Measurements from ENCODE around the gene NKX1-1. TPM values are rescaled to one million over a fixed set of nuclear protein-coding genes. Genes with fewer than 3 reads are reported as not detected.

The NKX1-1 gene
- total RNA-seq, 1 donor from 2014 or later: not detected

DNA sequence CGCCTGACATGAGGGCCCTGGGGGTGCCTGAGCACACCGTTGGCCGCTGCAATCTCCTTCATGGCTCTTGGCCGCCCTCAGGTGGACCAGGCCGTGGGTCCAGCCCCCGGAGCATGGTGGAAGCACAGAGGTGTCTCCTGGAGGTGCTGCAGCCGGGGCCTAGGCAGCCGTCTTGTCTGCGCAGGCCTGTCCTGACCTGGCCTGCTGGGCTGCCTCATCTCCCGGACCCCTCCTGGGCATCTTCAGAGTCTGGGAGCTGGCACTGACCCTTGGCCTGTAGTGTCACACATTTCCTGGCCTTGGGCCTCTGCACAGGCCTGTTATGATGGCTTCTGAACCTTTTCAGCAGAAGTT, 38.3 kb downstream of the NKX1-1 start:
- H3K4me1 Mint-ChIP-seq: peaks cover 9% of the 10 kb centered on the region
- H3K27ac Mint-ChIP-seq (ENCODE audit: unreplicated experiment): no peak overlapping the region
- DNase-seq (ENCODE audit: low read depth, low spot score): no peak
- TF ChIP-seq, protein P1, sequence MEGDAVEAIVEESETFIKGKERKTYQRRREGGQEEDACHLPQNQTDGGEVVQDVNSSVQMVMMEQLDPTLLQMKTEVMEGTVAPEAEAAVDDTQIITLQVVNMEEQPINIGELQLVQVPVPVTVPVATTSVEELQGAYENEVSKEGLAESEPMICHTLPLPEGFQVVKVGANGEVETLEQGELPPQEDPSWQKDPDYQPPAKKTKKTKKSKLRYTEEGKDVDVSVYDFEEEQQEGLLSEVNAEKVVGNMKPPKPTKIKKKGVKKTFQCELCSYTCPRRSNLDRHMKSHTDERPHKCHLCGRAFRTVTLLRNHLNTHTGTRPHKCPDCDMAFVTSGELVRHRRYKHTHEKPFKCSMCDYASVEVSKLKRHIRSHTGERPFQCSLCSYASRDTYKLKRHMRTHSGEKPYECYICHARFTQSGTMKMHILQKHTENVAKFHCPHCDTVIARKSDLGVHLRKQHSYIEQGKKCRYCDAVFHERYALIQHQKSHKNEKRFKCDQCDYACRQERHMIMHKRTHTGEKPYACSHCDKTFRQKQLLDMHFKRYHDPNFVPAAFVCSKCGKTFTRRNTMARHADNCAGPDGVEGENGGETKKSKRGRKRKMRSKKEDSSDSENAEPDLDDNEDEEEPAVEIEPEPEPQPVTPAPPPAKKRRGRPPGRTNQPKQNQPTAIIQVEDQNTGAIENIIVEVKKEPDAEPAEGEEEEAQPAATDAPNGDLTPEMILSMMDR (conservative IDR thresholded peaks at IDR 0.05): no peak
- H3K9me3 Mint-ChIP-seq: no peaks in the 10 kb centered on the region
- H3K4me3 Mint-ChIP-seq: no peak overlapping the region
- H3K27me3 Mint-ChIP-seq (ENCODE audit: low read depth): no peaks in the 10 kb centered on the region
- peaks cover 15% of the 10 kb centered on the region for H3K36me3 Mint-ChIP-seq (ENCODE audit: low read depth)

DNA sequence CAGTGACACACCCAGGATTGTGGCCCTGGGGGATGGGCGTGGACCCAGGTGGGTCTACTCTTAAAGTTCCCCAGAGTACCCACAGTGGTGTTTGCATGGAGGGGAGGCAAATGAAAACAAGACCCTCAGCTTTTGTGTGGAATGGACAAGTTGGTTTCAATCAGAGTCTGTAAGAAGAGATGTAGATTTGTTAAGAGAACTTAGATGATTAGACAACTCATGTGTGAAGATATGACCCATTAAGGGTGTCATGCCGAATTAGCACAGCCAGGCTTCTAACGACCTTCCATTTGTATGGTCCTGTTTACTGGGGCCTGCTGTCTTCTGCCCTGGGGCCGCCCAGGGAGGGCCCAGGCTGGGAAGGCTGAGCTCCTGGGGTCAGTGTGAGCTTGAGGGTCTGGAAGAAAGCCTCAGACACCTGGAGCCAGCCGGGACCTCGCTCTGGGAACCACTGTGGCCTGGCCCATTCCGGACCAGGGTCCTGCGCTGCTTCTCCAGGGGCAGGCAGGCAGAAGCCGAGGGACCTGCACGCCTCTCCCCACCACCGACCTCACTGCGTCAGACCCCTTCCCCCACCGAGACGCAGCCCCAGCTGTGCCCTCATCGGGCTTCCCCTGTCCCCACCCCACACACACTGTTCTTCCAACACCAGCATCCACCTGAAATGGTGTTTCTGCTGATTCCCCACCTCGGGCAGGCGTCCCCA, 38.9 kb downstream of the NKX1-1 start:
- Mint-ChIP-seq H3K4me1 (peaks cover 9% of the 10 kb centered on the region), H3K36me3 (ENCODE audit: low read depth) (peaks cover 12% of the 10 kb centered on the region), H3K9me3 (no peaks in the 10 kb centered on the region), H3K27me3 (ENCODE audit: low read depth) (no peaks in the 10 kb centered on the region), H3K4me3 (no peak overlapping the region), H3K27ac (ENCODE audit: unreplicated experiment) (no peak overlapping the region)
- no peak for DNase-seq (ENCODE audit: low read depth, low spot score)
- TF ChIP-seq, protein P1 (conservative IDR thresholded peaks at IDR 0.05): no peak

DNA sequence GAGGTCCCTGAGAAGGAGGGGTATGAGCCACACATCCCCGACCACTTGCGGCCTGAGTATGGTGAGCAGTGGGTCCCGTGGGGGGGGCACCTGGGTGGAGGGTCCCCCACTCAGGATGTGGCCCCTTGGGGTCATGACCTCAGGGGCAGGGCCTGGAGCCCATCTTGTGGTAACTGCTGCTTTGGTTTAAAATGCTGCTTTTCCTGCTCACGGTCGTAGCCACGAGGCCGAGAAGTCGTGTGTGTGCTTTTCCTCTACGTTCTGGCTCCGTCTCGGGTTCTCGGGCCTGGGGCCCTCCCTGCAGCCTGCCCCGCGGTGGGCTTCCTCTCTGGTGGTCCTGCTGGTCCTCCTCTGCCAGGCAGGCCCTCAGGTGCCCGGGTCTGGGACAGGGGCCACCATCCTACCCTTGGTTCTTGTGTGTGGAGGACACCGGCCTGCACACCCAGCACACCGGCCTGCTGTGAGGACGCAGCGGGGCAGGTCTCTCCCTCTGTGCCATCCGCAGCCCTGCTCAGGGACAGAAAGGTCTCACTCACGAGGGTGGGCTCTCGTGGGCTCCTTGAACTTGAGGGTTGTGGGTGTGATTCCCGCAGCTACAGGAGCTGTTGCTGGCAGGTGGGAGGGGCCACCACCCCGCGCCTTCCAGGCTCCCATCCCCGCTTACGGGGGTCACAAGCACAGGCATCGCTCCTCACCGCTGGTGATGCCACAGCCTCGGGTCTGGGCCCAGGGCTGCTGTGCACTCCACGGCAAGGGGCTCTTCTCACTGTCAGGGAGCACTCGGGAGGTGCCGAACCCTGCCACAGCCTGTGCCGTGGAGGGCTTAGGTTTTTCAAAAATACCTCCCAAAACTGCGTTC, 39.6 kb downstream of the NKX1-1 start:
- Mint-ChIP-seq H3K9me3 (no peaks in the 10 kb centered on the region), H3K4me3 (no peak overlapping the region), H3K36me3 (ENCODE audit: low read depth) (peaks cover 6% of the 10 kb centered on the region), H3K27me3 (ENCODE audit: low read depth) (no peaks in the 10 kb centered on the region), H3K4me1 (peaks cover 9% of the 10 kb centered on the region), H3K27ac (ENCODE audit: unreplicated experiment) (no peak overlapping the region)
- no peak for DNase-seq (ENCODE audit: low read depth, low spot score)
- TF ChIP-seq, protein P1 (conservative IDR thresholded peaks at IDR 0.05): no peak

DNA sequence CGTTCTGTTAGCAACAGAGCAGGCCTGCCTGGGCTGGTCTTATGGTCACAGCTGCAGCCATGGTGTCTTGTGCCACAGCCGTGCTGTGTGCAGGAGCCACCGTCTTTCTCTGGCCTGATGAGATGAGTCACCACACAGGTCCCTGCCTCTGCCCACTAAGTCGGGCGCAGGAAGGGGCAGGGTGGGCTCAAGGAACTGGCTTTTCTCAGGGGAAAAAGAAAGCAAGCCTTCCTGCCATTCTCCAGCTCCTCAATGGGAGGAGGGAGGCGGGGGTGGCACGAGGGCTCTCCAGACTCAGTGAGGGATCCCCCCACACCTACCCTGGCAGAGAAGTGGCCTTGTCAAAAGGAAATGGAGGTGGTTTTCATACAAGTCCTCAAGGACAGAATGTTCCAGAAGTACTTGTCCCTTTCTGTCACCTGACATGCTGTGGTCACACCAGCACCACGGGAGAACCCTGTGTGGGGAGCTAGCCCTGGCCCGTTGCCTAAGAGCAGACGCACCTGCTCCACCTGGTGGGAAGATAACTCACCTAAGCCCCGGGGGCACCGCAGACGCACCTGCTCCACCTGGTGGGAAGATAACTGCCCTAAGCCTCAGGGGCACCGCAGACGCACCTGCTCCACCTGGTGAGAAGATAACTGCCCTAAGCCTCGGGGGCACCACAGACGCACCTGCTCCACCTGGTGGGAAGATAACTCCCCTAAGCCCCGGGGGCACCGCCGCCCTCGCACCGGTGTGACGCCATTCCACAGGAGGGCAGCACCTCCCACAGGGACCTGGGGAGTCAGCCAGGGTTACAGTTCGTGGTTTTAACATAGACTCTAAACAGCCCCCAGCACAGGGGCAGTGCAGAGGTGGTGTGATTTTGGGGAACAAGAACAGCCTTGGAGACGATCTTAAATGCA, 40.7 kb downstream of the NKX1-1 start:
- peaks cover 9% of the 10 kb centered on the region for H3K4me1 Mint-ChIP-seq
- H3K27ac Mint-ChIP-seq (ENCODE audit: unreplicated experiment): no peak overlapping the region
- no peaks in the 10 kb centered on the region for H3K36me3 Mint-ChIP-seq (ENCODE audit: low read depth)
- H3K9me3 Mint-ChIP-seq: no peaks in the 10 kb centered on the region
- TF ChIP-seq, protein P1 (conservative IDR thresholded peaks at IDR 0.05): no peak
- H3K27me3 Mint-ChIP-seq (ENCODE audit: low read depth): no peaks in the 10 kb centered on the region
- no peak for DNase-seq (ENCODE audit: low read depth, low spot score)
- H3K4me3 Mint-ChIP-seq: no peak overlapping the region

DNA sequence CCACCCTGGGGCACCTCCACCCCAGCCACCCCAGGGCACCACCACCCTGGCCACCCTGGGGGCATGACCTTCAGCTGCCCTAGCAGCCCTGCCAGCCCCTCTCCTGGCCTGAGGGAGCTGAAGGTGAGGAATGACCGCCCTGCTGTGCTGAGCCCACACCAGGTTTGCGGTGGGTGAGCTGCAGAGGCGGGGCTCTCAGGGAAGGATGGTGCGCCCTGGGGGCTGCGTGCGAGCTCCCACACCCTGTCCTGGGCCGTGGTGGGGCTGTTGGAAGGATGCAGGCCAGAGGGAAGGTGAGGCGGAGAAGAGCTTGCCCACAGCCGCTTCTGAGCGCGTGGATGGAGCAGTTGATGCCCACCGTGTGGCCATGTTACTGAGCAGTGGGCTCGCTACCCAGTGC, 41.5 kb downstream of the NKX1-1 start:
- no peak overlapping the region for H3K27ac Mint-ChIP-seq (ENCODE audit: unreplicated experiment)
- H3K27me3 Mint-ChIP-seq (ENCODE audit: low read depth): no peaks in the 10 kb centered on the region
- no peaks in the 10 kb centered on the region for H3K36me3 Mint-ChIP-seq (ENCODE audit: low read depth)
- TF ChIP-seq, protein P1 (conservative IDR thresholded peaks at IDR 0.05): no peak
- H3K4me3 Mint-ChIP-seq: no peak overlapping the region
- DNase-seq (ENCODE audit: low read depth, low spot score): no peak
- no peaks in the 10 kb centered on the region for H3K9me3 Mint-ChIP-seq
- peaks cover 6% of the 10 kb centered on the region for H3K4me1 Mint-ChIP-seq

All from neural crest cell (in vitro differentiated cells).